CD4-positive, alpha-beta T cell treated with Interferon gamma for 1 hour (primary cell): ENCODE measurements around the gene DERL2.
"Not testable (repeated sequence)": the region's sequence is repeated elsewhere in the genome, so short reads cannot be mapped to it uniquely, and the experiment has no call there.

Experiments used
- DNase-seq: peaks from one replicate; pipeline ENCODE4 v3.0.0-alpha.2; 2020

Gene DERL2

GRCh38 chr17:5435781-5436315 lies 50.1 kb downstream of the DERL2 start:
- DNase-seq, result not testable (repeated sequence)

DNA sequence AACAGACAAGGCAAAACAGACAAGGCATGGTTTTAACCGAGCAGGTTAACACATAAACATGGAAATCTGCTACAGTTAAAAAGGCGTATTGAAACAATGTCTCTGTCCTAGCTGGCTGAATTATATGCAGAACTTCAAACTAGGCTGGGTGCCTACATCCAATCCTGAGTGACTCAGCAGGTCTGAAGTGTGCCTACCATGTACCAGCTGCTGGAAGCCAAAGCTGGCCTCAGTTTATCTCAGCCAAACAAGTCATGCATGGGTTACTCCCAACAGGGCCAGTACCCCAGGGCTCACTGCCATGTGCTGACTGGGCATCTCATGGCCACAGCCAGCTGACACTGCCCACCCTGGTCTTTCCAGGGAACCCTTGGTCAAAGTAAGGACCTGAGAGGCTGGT lies 51.0 kb downstream of the DERL2 start:
- DNase-seq, result no peak

GRCh38 chr17:5431949-5432556 lies 53.9 kb downstream of the DERL2 start:
- no peak for DNase-seq

- not testable (repeated sequence) for DNase-seq
Observed at GRCh38 chr17:5431234-5431633, 54.7 kb downstream of the DERL2 start.

DNA sequence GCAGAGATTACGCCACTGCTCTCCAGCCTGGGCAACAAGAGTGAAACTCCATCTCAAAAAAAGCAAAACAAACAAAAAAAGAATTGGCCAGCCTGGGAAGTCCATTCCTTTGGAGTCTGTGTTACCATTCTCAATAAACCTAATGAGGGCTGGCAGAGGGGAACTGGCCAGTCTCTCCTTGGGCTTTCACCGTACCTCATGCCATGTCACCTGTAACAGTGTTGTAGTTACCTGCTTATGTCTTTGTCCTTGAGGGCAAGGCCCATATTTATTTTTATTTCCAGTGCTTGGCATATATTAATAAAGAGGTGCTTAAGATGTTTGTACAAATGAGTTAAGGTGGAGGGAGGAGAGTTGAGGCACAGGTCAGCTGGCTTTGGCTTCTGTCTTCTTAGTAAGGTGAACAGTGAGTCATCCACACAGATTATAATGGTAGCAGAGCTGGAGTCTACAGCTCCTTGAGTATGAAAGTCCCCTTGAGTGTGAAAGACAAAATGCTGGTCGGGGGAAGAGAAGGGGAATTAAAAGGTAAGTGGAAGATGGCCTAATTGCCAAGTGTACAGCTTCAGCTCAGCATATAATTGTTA lies 55.5 kb downstream of the DERL2 start:
- DNase-seq, result no peak

GRCh38 chr17:5429191-5429887 lies 56.6 kb downstream of the DERL2 start:
- no peak for DNase-seq

DNA sequence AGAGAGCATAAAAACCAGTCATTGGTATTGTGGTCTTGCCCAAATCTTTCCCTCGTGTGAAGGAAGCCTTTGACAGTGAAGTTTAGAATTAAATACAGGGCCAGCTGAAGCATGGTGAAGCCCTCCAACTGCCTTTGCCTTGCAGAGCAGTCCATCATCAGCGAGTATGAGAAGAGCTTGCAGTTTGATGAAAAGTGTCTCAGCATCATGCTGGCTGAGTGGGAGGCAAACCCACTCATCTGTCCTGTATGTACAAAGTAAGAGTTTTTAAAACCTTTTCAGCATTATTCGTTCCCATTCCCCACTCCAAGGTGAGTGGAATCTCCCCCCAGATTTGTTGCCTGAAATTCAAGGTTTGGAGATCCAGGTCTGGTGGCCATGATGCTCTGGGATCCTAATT lies 60.2 kb downstream of the DERL2 start:
- DNase-seq, result no peak

DNA sequence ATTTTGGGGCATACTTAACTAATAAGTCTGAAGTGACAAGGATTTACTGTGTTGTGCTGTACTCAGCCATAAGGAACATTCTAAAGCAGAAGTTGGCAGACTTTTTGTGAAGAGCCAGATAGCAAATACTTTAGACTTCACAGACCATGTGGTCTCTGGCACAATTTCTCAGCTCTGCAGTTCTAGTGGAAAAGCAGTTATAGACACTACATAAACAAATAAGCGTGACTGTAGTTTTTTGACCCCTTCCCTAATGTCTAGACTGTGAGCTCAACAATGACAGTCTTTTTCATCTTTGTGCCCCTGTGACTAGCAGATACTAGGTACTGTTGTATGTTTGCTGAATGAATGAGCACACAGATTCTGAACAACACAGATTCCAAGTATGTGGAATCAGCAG lies 61.1 kb downstream of the DERL2 start:
- DNase-seq, result no peak

GRCh38 chr17:5422505-5422904 lies 63.5 kb downstream of the DERL2 start:
- no peak for DNase-seq
